HepG2 (cell line): Measurements from ENCODE around the gene TMUB1. TPM values are rescaled to one million over a fixed set of nuclear protein-coding genes. Genes with fewer than 3 reads are reported as not detected.

Experiments
- CBX5 ChIP-seq: sonication (generic); formaldehyde crosslinking; IDR thresholded peaks from 2 replicates; pipeline ENCODE4 v1.4.0; 2020; ENCODE audit warnings: missing genetic modification reagents, borderline replicate concordance
- DPF2 ChIP-seq: sonication (generic); formaldehyde crosslinking; IDR thresholded peaks from 2 replicates; pipeline ENCODE4 v1.4.0; 2020; ENCODE audit warnings: mild to moderate bottlenecking, low read depth, missing genetic modification reagents, borderline replicate concordance
- ELF4 ChIP-seq: sonication (generic); formaldehyde crosslinking; IDR thresholded peaks from 2 replicates; pipeline ENCODE4 v1.5.0; 2020; ENCODE audit warnings: missing genetic modification reagents, mild to moderate bottlenecking, moderate library complexity, borderline replicate concordance
- KLF13 ChIP-seq: sonication (generic); formaldehyde crosslinking; IDR thresholded peaks from 2 replicates; pipeline ENCODE4 v1.4.0; 2020; ENCODE audit warnings: mild to moderate bottlenecking, missing genetic modification reagents
- PAF1 ChIP-seq: IDR thresholded peaks from 2 replicates; pipeline ENCODE4 v1.6.1; 2016; ENCODE audit warnings: missing genetic modification reagents, missing compliant biosample characterization
- PAWR ChIP-seq: sonication (generic); formaldehyde crosslinking; IDR thresholded peaks from 2 replicates; pipeline ENCODE4 v1.4.0; 2020; ENCODE audit warnings: missing genetic modification reagents, mild to moderate bottlenecking, borderline replicate concordance
- POLR2AphosphoS2 ChIP-seq: IDR thresholded peaks from 2 replicates; pipeline ENCODE4 v1.6.1; 2011; ENCODE audit warnings: low read depth, low read length, improper control_type of control experiment
- SOX5 ChIP-seq: IDR thresholded peaks from 2 replicates; pipeline ENCODE4 v1.6.1; 2016; ENCODE audit warnings: borderline replicate concordance
- SSRP1 ChIP-seq: IDR thresholded peaks from 2 replicates; pipeline ENCODE4 v1.6.1; 2016; ENCODE audit warnings: control low read depth
- TBL1XR1 ChIP-seq: fragments of 150-350 bp; IDR thresholded peaks from 2 replicates; pipeline ENCODE4 v1.6.1; 2014; ENCODE audit warnings: borderline replicate concordance, low read length; ENCODE audit not compliant: partially characterized antibody
- TBX2 ChIP-seq: sonication (generic); formaldehyde crosslinking; IDR thresholded peaks from 2 replicates; pipeline ENCODE4 v1.5.0; 2020; ENCODE audit warnings: missing genetic modification reagents, mild to moderate bottlenecking, borderline replicate concordance
- TCF7 ChIP-seq: sonication (generic); IDR thresholded peaks from 2 replicates; pipeline ENCODE4 v1.6.1; 2016; ENCODE audit warnings: antibody characterized with exemption, low read depth
- TSC22D2 ChIP-seq: sonication (generic); formaldehyde crosslinking; IDR thresholded peaks from 2 replicates; pipeline ENCODE4 v1.5.1; 2020; ENCODE audit warnings: missing genetic modification reagents, mild to moderate bottlenecking, borderline replicate concordance
- ZEB1 ChIP-seq: IDR thresholded peaks from 2 replicates; pipeline ENCODE4 v1.6.1; 2012; ENCODE audit warnings: mild to moderate bottlenecking, low read depth, inconsistent platforms; ENCODE audit not compliant: insufficient replicate concordance
- ZNF10 ChIP-seq: sonication (generic); formaldehyde crosslinking; IDR thresholded peaks from 2 replicates; pipeline ENCODE4 v1.4.0; 2020; ENCODE audit warnings: mild to moderate bottlenecking, low read depth, missing genetic modification reagents, borderline replicate concordance
- ZNF264 ChIP-seq: sonication (generic); formaldehyde crosslinking; IDR thresholded peaks from 2 replicates; pipeline ENCODE4 v1.4.0; 2020; ENCODE audit warnings: missing genetic modification reagents
- ZNF3 ChIP-seq: IDR thresholded peaks from 2 replicates; pipeline ENCODE4 v1.7.0; 2017; ENCODE audit warnings: inconsistent platforms
- ZNF33B ChIP-seq: sonication (generic); formaldehyde crosslinking; IDR thresholded peaks from 2 replicates; pipeline ENCODE4 v1.5.1; 2020; ENCODE audit warnings: mild to moderate bottlenecking, missing genetic modification reagents
- ZNF674 ChIP-seq: sonication (generic); formaldehyde crosslinking; IDR thresholded peaks from 2 replicates; pipeline ENCODE4 v1.5.0; 2020; ENCODE audit warnings: low read depth, mild to moderate bottlenecking, missing genetic modification reagents
- polyA plus RNA-seq, 8 experiments: library from polyadenylated mRNA; depleted of rRNA in 3 of 8; stranded (reverse) in 7 of 8; unstranded in 1 of 8; fragments of >200 nt; fragmentation: Illumina TruSeq in 4 of 8; extraction: Trizol in 4 of 8; gene quantifications; 2 replicates each; pipeline versions ENCODE4 v1.2.1 to v1.2.3, GENCODE V29; 2011 to 2016; ENCODE audit warnings: low read depth in 4 of 8, missing spikeins in 1 of 8, mixed read lengths in 1 of 8; ENCODE audit not compliant: insufficient read depth in 1 of 8
- total RNA-seq, 5 experiments: library from RNA; depleted of rRNA; stranded (reverse); fragments of >200 nt; fragmentation: Illumina TruSeq; extraction: Trizol; gene quantifications; 2 replicates each; pipeline ENCODE4 v1.2.3, GENCODE V29; 2016; ENCODE audit warnings: low read depth in 1 of 5
- TF ChIP-seq, protein P1 (sequence below): sonication (generic); formaldehyde crosslinking; IDR thresholded peaks from 2 replicates; pipeline ENCODE4 v1.9.0; 2021; ENCODE audit warnings: missing genetic modification reagents, borderline replicate concordance
- TF ChIP-seq, protein P2 (sequence below): sonication (generic); formaldehyde crosslinking; IDR thresholded peaks from 2 replicates; pipeline ENCODE4 v1.5.0; 2020; ENCODE audit warnings: mild to moderate bottlenecking, missing genetic modification reagents, moderate library complexity
- TF ChIP-seq, protein P3 (sequence below): sonication (generic); formaldehyde crosslinking; IDR thresholded peaks from 2 replicates; pipeline ENCODE4 v1.4.0; 2020; ENCODE audit warnings: mild to moderate bottlenecking, missing genetic modification reagents
- TF ChIP-seq, protein P4 (sequence below): sonication (generic); formaldehyde crosslinking; IDR thresholded peaks from 2 replicates; pipeline ENCODE4 v1.8.1; 2023; ENCODE audit warnings: missing genetic modification reagents, inconsistent platforms, borderline replicate concordance
- TF ChIP-seq, protein P5 (sequence below): sonication (generic); formaldehyde crosslinking; IDR thresholded peaks from 2 replicates; pipeline ENCODE4 v1.8.1; 2023; ENCODE audit warnings: mild to moderate bottlenecking, missing genetic modification reagents

Gene TMUB1
- total and polyA plus RNA-seq, 2 of the 13 experiments (the other 11 are each of a cell fraction or from before 2014, with no cell fraction given), result 44.8 to 51.6 TPM

DNA sequence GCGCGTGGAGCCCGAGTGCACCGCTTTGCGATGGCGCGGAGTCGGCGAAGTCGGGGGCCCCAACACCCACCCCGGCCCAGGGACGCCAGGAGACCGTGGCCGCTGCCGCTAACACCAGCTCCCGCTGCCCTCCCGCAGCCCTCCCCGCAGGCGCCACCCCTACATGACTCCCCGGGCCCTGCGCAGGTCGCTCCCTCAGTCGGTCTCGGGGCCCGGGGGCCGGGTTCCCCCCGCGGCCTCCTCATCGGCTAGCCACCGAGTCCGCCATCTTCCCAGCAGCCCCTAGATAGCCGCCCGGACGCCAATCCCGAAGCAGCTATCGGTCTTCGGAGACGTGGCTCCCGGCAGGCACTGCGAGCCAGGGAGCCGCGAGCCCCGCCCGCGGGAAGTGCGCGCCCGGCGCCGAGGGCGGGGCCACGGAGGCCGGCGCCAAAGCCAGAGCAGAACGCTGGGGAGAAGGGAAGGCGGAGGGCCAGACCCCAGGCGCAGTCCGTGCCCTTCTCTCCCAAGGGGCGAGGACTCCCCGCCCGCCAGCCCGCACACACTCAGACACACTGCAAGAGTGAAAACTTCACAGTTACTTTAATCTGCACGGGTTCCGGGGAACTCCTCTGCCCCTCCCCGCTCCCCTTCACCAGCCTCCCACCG, 2.6 kb downstream of the TMUB1 start, which contains the start of gene FASTK (continued):
- TF ChIP-seq, protein P1, sequence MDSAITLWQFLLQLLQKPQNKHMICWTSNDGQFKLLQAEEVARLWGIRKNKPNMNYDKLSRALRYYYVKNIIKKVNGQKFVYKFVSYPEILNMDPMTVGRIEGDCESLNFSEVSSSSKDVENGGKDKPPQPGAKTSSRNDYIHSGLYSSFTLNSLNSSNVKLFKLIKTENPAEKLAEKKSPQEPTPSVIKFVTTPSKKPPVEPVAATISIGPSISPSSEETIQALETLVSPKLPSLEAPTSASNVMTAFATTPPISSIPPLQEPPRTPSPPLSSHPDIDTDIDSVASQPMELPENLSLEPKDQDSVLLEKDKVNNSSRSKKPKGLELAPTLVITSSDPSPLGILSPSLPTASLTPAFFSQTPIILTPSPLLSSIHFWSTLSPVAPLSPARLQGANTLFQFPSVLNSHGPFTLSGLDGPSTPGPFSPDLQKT, result no peak
- TF ChIP-seq SSRP1 (CRISPR knock-in tag) (no peak), TBX2 (CRISPR knock-in tag) (peak; percentile 22), ZNF10 (no peak), PAWR (CRISPR knock-in tag) (no peak), ELF4 (CRISPR knock-in tag) (no peak), ZNF33B (CRISPR knock-in tag) (peak; percentile 70; the same call in 1 of the 2 replicates), KLF13 (CRISPR knock-in tag) (no peak), CBX5 (no peak), SOX5 (no peak; the same call in 1 of the 2 replicates), TCF7 (no peak), ZNF3 (CRISPR knock-in tag) (no peak; the same call in 1 of the 2 replicates), ZNF264 (CRISPR knock-in tag) (no peak), DPF2 (no peak), POLR2AphosphoS2 (no peak), PAF1 (CRISPR knock-in tag) (no peak), TSC22D2 (CRISPR knock-in tag) (no peak), ZNF674 (no peak), TBL1XR1 (peak; percentile 28), ZEB1 (no peak)
- TF ChIP-seq, protein P2, sequence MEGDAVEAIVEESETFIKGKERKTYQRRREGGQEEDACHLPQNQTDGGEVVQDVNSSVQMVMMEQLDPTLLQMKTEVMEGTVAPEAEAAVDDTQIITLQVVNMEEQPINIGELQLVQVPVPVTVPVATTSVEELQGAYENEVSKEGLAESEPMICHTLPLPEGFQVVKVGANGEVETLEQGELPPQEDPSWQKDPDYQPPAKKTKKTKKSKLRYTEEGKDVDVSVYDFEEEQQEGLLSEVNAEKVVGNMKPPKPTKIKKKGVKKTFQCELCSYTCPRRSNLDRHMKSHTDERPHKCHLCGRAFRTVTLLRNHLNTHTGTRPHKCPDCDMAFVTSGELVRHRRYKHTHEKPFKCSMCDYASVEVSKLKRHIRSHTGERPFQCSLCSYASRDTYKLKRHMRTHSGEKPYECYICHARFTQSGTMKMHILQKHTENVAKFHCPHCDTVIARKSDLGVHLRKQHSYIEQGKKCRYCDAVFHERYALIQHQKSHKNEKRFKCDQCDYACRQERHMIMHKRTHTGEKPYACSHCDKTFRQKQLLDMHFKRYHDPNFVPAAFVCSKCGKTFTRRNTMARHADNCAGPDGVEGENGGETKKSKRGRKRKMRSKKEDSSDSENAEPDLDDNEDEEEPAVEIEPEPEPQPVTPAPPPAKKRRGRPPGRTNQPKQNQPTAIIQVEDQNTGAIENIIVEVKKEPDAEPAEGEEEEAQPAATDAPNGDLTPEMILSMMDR (CRISPR knock-in tag), result no peak
- TF ChIP-seq, protein P3, sequence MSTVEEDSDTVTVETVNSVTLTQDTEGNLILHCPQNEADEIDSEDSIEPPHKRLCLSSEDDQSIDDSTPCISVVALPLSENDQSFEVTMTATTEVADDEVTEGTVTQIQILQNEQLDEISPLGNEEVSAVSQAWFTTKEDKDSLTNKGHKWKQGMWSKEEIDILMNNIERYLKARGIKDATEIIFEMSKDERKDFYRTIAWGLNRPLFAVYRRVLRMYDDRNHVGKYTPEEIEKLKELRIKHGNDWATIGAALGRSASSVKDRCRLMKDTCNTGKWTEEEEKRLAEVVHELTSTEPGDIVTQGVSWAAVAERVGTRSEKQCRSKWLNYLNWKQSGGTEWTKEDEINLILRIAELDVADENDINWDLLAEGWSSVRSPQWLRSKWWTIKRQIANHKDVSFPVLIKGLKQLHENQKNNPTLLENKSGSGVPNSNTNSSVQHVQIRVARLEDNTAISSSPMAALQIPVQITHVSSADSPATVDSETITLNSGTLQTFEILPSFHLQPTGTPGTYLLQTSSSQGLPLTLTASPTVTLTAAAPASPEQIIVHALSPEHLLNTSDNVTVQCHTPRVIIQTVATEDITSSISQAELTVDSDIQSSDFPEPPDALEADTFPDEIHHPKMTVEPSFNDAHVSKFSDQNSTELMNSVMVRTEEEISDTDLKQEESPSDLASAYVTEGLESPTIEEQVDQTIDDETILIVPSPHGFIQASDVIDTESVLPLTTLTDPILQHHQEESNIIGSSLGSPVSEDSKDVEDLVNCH (CRISPR knock-in tag), result no peak
- TF ChIP-seq, protein P4, sequence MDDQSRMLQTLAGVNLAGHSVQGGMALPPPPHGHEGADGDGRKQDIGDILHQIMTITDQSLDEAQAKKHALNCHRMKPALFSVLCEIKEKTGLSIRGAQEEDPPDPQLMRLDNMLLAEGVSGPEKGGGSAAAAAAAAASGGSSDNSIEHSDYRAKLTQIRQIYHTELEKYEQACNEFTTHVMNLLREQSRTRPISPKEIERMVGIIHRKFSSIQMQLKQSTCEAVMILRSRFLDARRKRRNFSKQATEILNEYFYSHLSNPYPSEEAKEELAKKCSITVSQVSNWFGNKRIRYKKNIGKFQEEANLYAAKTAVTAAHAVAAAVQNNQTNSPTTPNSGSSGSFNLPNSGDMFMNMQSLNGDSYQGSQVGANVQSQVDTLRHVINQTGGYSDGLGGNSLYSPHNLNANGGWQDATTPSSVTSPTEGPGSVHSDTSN (CRISPR knock-in tag), result no peak
- TF ChIP-seq, protein P5, sequence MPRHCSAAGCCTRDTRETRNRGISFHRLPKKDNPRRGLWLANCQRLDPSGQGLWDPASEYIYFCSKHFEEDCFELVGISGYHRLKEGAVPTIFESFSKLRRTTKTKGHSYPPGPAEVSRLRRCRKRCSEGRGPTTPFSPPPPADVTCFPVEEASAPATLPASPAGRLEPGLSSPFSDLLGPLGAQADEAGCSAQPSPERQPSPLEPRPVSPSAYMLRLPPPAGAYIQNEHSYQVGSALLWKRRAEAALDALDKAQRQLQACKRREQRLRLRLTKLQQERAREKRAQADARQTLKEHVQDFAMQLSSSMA (CRISPR knock-in tag), result no peak
